PC-9 (cell line): Measurements from ENCODE around the gene ARHGAP44.

Experiments
- EZH2 ChIP-seq: fragments of 200-600 bp; sonication (generic); IDR thresholded peaks from 2 replicates; pipeline ENCODE4 v1.8.0; 2017; ENCODE audit warnings: antibody characterized with exemption, low read depth
- TF ChIP-seq, protein P1 (sequence below): fragments of 200-600 bp; sonication (generic); conservative IDR thresholded peaks from 2 replicates; pipeline ENCODE4 v1.6.1; 2017; ENCODE audit warnings: mixed run types, antibody characterized with exemption, mild to moderate bottlenecking, moderate library complexity

DNA sequence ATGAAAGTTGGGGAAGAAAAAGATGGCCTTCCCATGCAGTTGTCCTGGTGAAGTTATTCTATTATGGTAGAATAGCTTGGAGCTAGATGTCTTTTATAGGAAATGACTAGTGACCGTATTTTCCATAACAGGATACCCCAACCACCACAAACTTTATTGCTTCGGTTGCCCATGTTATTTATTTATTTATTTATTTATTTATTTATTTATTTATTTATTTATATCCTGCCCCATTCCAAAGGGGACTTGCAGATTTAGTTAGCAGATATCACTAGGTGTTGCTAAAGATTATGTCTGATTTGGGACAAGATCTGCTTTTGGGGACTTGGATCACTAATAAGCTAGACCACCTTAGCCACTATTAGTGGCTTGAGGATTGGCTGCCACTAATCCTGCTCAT is 68.3 kb downstream of the ARHGAP44 start:
- TF ChIP-seq EZH2: no peak
- TF ChIP-seq, protein P1, sequence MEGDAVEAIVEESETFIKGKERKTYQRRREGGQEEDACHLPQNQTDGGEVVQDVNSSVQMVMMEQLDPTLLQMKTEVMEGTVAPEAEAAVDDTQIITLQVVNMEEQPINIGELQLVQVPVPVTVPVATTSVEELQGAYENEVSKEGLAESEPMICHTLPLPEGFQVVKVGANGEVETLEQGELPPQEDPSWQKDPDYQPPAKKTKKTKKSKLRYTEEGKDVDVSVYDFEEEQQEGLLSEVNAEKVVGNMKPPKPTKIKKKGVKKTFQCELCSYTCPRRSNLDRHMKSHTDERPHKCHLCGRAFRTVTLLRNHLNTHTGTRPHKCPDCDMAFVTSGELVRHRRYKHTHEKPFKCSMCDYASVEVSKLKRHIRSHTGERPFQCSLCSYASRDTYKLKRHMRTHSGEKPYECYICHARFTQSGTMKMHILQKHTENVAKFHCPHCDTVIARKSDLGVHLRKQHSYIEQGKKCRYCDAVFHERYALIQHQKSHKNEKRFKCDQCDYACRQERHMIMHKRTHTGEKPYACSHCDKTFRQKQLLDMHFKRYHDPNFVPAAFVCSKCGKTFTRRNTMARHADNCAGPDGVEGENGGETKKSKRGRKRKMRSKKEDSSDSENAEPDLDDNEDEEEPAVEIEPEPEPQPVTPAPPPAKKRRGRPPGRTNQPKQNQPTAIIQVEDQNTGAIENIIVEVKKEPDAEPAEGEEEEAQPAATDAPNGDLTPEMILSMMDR: no peak
